ENCODE data around the gene FNIP2.
"Not testable (repeated sequence)": the region's sequence is repeated elsewhere in the genome, so short reads cannot be mapped to it uniquely, and the experiment has no call there.

GRCh38 chr4:158920452-158920996 is 151.7 kb downstream of the FNIP2 start:
- not testable (repeated sequence) for TF ChIP-seq EZH2 (IDR thresholded peaks at IDR 0.05; ENCODE audit: insufficient read depth, poor library complexity, severe bottlenecking); EZH2phosphoT487 (IDR thresholded peaks at IDR 0.05; ENCODE audit: insufficient read depth, low read depth)
